ENCODE results near the gene ZNF224.
"Not testable (repeated sequence)": the region's sequence is repeated elsewhere in the genome, so short reads cannot be mapped to it uniquely, and the experiment has no call there.

The ZNF224 gene

DNA sequence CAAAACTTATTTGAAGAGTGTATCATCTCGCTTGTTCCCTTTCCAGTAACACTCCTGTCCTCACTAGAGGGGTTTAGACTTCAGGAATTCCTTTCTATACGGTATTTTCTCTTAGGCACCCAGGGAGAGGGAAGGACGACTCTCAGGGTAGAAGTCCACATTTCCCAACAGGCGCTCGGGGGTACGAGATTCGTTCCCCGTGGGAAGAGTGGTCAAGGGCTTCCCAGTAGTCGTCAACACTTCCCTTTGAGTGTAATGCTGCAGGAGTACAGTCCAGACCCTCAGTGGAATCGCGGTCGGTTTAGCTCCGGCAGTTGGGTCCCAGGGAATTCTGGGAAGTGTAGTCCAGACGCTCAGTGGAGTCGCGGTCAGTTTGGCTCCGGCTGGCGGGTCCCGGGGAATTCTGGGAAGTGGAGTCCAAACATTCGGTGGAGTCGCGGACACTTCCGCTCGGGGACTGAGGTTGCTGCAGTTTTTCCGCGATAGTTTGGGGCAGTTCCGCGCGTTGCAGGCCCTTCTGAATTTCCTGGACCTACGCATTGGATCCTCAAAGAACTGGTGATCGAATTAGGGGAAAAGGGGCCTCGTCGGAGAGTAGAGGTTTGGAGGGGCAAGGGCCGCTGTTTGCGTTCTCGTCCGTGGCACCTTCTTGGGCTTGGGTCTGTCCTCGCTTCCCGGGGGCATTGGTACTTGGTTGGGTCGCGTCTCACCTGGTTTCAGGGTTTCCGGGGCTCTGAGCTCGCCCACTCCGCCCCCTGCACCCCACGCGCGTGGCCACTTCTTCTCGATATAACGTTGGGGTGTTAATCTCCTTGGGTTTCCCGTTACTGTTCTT lies at the start of gene ZNF224:
ZNF224 (plus strand) TSS at position 431 of the 835 bp plus-strand sequence. CDS start 3,513 bp downstream, outside the sequence.
- peak; percentile 98 for DNase-seq (ENCODE audit: low read depth, low spot score)

DNA sequence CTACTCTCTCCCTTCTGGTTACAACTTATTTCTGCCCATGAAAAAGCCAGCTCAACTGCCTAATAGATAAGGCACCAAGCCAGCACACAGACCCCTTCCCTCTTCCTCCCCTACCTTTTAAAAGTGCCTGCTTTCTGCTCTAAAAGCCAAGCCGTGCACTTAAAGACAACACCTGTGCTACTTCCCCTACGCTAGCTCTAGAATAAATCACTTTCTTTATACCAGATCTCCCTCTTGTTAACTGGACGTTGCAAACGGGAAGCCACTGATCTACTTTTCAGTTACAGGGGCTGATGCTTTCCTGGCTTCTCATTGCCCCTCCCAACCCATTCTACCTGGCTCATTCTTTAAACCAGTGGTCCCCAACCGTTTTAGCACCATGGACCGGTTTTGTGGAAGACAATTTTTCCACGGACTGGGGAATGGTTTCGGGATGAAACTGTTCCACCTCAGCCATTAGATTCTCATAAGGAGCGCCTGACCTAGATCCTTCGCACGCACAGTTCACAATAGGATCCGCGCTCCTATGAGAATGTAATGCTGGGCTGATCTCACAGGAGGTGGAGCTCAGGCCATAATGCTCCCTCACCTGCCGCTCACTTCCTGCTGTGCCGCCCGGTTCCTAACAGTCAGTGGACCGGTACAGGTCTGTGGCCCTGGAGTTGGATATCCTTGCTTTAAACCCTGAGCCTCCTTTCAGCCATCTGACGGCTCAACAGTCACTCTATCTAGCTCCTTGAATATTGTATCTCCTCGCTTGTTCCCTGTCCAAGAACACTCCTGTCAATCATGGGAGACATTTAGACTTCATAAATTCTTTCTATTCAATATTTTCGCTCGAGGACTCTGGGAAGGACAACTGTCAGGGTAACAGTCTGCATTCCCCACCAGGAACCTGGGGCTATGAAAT lies 43.2 kb upstream of the ZNF224 start:
- DNase-seq (ENCODE audit: low read depth, low spot score): peak; percentile 19

DNA sequence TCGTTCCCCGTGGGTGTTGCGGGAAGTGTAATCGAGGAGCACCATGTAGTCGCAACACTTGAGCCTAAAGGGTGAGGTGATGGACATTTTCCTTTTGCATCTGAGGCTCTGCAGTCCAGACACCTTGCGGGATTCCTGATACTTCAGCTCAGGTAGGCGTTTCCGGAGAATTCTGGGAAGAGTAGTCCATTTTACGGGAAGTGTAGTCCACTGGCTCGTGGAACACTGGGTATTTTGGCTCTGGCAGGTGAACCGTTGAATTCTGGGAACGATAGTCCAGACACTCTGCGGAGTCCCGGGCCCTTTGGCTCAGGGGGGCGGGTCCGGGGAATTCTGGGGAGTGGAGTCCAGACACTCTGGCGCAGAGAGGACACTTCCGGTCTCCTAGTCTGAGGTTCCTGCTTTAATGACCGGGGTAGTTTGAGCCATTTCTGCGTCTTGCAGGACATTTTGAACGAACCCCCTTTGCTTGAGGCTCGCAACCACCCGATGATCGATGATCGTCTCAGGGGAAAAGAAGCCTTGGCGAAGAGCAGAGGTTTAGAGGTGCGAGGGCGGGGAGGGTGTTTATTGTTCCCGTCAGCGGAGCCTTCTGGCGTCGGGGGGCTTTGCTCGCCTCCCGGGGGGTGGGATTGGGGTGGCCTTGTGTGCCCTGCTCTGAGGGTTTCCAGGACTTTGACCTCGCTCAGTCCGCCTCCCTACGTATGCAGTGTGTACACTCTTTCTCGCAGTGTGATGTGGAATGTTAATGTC lies 42.3 kb upstream of the ZNF224 start, which contains the start of gene ZNF223:
ZNF223 (plus strand) TSS at position 387 of the 753 bp plus-strand sequence. CDS start 3,141 bp downstream, outside the sequence.
- DNase-seq (ENCODE audit: low read depth, low spot score): peak; percentile 97

DNA sequence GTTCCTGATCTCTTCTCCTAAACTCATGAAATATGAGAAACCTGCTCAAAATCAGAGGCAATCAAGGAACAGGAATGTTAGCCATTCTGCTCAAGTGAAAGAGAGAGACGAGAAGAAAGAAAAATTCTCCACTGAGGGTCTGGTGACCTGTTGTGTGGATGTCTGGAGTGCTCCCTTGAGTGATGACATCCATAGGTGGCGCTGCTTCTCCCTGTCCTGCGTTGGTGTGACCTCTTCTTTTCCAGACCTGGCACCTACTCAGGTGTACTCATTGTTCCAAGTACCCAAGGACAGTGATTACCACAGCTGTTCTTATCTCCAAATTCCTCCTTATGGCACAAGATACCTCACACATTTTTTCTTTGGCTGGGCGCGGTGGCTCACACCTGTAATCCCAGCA lies 38.3 kb upstream of the ZNF224 start:
- DNase-seq (ENCODE audit: low read depth, low spot score): no peak

DNA sequence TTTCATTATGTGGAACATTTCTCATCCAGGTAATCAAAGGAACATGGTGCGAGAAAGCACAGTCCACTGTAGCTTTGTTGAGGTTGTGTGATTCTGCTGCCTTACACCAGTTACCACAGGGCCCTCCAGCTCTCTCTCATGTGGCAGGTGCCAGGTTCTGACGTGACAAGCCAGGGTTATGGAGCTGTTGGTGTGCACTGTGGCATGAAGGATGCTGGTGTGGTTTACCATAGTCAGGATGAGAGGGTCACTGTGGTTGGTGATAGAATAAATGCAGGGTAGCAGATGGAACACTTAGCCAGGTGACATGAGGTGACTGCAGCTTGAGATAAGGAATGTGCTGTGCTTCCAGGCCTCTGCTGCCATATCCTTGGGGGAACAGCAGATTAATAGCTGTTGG lies 34.9 kb upstream of the ZNF224 start:
- no peak for DNase-seq (ENCODE audit: low read depth, low spot score)

DNA sequence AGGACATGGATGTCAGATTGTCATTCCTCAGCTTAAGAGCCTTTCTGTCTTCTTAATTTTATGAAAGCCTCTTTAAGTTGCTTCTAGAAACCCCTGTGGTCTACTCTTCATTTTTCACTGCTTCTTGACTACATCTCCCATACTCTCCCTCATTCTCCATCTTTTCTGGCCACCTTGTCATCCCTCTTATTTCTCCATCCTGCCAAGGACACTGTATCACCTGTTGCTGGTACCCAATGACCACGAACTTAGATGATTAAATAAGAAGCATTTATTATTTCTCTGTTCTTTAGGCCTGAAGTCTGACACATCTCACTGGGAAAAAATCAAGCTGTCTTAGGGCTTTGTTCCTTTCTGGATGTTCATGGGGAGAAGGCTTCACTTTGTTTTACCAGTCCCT lies 33.1 kb upstream of the ZNF224 start:
- DNase-seq (ENCODE audit: low read depth, low spot score): no peak

DNA sequence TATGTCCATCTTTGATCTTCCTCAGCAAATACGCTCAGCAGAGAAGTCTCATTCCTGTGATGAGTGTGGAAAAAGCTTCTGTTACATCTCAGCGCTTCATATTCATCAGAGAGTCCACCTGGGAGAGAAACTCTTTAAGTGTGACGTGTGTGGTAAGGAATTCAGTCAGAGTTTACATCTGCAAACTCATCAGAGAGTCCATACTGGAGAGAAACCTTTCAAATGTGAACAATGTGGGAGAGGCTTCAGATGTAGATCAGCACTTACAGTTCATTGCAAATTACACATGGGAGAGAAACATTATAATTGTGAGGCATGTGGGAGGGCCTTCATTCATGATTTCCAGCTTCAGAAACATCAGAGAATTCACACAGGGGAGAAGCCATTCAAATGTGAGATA lies 27.9 kb upstream of the ZNF224 start:
- DNase-seq (ENCODE audit: low read depth, low spot score): no peak

DNA sequence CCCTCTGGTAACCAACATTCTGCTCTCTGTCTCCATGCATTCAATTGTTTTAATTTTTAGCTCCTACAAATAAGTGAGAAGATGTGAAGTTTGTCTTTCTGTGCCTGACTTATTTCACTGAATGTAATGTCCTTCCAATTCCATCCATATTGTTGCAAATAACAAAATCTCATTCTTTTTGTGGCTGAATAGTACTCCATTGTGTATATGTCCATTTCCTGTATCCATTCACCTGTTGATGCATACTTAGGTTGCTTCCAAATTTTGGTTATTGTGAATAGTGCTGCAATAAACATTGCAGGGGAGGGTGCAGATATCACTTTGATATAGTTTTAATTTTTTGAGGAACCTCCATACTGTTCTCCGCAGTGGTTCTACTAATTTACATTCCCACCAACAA lies 24.7 kb upstream of the ZNF224 start:
- DNase-seq (ENCODE audit: low read depth, low spot score): no peak

DNA sequence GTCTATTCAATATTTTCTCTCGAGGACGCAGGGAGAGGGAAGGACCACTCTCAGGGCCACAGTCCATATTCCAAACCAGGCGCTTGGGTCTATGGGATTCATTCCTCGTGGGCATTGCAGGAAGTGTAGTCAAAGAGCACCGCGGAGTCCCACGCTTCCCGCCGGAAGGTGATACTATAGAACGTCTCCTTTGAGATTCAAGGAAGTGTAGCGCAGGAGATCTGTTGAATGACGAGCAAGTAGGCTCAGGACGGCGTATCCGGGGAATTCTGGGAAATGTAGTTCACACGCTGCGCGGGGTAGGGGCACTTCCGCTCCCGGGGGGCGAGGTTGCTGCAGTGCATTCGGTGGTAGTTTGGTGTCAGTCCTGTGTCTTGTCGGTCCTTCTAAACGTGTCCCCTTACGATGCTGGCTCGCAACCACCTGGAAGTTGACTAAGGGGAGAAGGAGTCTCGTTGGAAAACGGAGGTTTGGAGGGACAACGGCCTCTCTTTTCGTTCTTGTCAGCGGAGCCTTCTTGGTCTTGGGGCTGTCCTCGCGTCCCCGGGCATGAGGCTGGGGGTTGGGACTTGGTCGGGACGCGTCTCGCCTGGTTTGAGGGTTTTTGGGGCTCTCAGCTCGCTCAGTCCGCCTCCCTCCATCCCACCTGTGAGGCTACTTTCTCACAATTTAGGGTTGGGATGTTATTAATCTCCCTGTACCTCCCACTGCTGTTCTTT lies 22.2 kb upstream of the ZNF224 start, which contains the start of gene ZNF284:
ZNF284 (plus strand) TSS at position 336 of the 719 bp plus-strand sequence. CDS start 4,231 bp downstream, outside the sequence.
- peak; percentile 93 for DNase-seq (ENCODE audit: low read depth, low spot score)

DNA sequence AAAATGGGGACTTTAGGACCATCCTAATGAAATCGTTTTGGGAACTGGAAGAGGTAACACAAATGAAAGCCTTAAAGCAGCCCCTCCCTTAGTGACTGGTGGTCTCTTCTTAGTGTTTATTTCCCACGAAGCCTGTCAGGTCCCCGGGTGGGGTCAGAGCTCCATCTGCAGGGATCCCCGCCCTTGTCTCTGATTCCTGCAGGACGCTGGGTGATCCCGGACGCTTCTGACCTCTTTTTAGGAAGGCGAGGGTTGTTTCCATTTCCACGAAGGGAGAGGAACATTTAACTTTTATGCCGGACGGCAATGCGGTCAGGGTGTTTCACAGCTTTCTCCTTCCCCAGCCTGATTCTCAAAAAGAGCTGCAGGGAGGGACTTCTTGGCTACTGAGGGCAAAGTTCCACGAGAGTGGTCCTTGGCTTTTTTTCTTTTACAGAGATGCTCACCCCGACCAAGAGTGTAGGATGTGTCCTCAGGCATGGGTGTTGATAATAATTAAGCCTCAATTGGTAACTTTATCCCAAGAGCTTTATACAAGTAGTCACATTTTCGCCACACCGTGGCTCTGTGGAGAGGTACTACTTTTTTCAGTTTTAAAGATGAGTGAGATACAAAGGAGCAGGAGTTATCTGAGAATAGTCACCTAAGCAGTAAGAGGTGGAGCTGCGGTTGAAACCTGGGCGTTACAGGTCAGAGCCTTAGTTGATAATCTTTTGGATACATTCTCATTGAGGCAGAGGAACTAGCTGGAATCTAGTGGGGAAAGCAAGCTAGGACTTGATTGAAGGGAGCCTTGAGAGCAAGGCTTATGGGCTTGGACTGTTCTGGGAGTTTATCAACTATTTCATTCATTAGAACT lies 21.4 kb upstream of the ZNF224 start:
- DNase-seq (ENCODE audit: low read depth, low spot score): peak; percentile 18

DNA sequence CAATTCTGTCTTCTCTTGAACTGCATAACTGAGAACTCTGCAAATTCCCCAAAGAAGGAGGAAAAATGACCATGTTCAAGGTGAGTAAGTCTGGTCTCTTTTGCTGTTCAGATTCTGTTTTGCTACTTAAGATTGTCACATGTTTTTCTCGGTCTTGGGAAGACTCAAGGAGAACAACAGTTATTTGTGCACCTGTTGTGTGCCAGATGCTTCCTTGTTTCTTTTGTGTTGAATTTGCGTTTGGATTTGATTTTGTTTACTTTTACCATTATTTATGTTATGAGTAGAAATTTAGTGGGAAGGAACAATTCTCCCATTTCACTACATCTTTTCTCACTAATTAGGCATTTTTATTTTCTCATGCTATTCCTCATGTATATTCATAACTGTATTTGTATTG lies 17.8 kb upstream of the ZNF224 start:
- DNase-seq (ENCODE audit: low read depth, low spot score): no peak

DNA sequence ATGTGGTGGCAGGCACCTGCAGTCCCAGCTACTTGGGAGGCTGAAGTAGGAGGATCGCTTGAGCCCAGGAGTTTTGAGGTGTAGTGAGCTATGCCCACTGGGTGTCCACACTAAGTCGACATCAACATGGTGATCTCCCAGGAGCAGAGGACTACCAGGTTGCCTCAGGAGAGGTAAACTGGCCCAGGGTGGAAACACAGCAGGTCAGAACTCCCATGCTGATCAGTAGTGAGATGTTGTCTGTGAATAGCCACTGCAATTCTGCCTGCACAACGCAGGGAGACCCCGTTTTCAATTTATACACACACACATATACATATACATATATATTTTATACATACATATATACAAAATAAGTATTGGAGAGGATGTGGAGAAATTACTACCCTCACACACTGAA lies 2.1 kb upstream of the ZNF224 start:
- DNase-seq (ENCODE audit: low read depth, low spot score): no peak

DNA sequence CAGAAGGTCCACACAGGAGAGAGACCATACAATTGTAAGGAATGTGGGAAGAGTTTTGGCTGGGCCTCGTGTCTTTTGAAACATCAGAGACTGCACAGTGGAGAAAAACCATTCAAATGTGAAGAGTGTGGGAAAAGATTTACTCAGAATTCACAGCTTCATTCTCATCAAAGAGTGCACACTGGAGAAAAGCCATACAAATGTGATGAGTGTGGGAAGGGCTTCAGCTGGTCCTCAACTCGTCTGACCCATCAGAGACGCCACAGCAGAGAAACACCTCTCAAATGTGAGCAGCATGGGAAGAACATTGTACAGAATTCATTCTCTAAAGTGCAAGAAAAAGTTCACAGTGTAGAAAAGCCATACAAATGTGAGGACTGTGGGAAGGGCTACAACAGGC lies 13.6 kb downstream of the ZNF224 start:
- no peak for DNase-seq (ENCODE audit: low read depth, low spot score)

DNA sequence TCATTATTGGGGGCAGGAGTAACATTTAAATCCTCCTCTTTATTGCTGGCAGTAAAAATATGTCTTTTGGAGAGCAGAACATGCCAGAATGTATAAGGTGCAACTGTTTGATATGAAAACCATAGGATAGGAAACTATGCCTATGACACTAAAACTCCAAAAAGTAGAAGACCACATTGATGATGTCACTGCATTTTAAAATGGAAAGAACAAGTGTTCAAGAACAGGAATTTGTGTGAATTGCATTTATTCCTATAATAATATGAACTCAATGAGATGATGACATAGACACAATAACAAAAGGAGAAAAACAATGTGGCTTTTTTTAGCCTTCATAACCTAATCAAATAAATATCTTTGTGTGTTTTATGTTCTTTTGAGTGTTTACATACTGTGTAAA lies 15.3 kb downstream of the ZNF224 start:
- DNase-seq (ENCODE audit: low read depth, low spot score): no peak

DNA sequence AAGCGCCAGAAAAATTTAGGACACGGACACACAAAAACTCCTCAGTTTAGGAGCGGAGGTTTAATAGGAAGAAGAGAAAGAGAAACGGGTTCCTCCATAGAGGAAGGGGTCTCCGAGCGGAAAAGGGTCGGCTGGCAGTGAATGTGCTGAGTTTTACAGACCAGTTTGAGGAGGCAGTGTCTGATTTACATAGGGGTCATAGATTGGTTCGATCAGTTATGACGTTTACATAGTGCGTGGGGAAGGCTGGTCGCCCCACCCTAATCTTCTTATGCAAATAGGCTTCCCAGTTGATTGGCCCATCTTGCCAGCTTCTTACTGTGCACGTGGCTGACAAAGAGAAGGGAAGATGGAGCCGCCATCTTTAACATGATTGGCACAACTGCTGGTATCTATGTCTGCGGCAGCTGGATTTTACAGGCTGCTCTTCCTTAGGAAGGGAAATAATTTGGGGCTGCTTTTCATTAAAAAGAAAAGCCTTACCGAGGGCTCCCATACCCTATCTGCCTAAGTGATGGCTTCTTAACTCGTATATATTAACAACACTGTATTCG lies 17.8 kb downstream of the ZNF224 start:
- DNase-seq (ENCODE audit: low read depth, low spot score): peak; percentile 77

DNA sequence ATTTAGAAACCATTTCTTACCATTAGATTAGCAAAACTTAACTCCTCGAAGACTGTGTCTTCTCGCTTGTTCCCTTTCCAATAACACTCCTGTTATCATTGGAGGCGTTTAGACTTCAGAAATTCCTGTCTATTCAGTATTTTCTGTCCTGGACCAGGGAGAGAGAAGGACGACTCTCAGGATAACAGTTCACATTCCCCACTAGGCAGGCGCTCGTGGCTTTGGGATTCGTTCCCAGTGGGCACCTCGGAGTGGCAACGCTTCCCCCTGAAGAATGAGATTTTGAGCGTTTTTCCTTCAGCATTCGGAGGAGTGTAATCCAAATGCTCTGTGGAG lies 18.6 kb downstream of the ZNF224 start:
- no peak for DNase-seq (ENCODE audit: low read depth, low spot score)

DNA sequence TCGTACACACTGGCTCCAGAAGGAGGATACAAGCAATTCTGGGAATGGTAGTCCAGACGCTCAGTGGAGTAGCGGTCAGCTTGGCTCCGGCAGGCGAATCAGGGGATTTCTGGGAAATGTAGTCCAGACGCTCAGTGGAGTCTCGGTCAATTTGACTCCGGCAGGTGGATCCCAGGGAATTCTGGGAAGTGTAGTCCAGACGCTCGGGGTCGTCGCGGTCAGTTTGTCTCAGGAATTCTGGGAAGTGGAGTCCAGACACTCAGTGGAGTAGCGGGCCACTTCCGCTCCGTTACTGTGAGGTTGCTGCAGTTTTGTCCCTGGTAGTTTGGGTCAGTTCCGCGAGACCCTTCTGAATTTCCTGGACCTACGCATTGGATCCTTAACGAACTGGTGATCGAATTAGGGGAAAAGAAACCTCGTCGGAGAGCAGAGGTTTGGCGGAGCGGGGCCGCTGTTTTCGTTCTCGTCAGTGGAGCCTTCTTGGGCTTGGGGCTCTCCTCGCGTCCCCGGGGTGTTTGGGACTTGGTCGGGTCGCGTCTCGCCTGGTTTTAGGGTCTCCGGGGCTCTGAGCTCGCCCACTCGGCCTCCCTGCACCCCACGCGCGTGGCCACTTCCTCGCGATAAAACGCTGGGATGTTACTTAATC lies 19.1 kb downstream of the ZNF224 start, which contains the start of gene ZNF225:
ZNF225 (plus strand) TSS at position 262 of the 646 bp plus-strand sequence. CDS start 2,429 bp downstream, outside the sequence.
- DNase-seq (ENCODE audit: low read depth, low spot score): peak; percentile 99

DNA sequence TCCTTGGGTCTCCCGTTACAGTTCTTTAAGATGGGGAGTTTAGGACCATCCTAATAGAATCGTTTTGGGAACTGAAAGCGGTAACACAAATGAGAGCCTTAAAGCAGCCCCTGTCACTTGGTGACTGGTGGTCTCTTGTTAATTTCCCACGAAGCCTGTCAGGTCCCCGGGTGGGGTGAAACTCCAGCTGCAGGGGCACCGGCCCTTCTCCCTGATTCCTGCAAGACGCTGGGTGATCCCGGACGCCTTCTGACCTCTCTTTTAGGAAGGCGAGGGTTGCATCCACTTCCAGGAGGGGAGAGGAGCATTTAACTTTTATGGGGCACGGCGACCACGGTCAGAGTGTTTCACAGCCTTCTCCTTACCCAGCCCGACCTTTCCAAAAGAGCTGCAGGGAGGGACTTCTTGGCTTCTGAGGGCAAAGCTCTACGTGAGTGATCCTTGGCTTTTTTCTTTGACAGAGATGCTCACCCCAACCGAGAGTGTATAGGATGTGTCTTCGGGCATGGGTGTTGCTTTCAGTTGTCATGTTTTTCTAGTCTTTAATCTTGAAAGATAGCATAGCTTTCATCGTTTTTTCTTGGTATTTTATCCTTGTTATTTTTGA lies 19.7 kb downstream of the ZNF224 start:
- no peak for DNase-seq (ENCODE audit: low read depth, low spot score)

DNA sequence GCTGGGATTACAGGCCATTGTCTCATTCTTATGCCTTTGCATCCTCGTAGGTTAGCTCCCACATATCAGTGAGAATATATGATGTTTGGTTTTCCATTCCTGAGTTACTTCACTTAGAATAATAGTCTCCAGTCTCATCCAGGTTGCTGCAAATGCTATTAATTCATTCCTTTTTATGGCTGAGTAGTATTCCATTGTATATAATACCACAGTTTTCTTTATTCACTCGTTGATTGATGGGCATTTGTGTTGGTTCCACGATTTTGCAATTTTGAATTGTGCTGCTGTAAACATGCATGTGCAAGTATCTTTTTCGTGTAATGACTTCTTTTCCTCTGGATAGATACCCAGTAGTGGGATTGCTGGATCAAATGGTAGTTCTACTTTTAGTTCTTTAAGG lies 27.0 kb downstream of the ZNF224 start:
- DNase-seq (ENCODE audit: low read depth, low spot score): not testable (repeated sequence)
